IMR-90 (cell line): Measurements from ENCODE around the gene LRRC40. TPM values are rescaled to one million over a fixed set of nuclear protein-coding genes. Genes with fewer than 3 reads are reported as not detected.

ENCODE experiments used
- ATAC-seq: fragments of 200-7000 bp; cut with Tn5 transposase; 2 replicates; pipeline ENCODE4 v1.9.1; 2020; ENCODE audit warnings: low read depth, mild to moderate bottlenecking, moderate library complexity
- BruUV-seq: library from RNA; stranded (reverse); fragments of 400-500 nt; replicated peaks from 2 replicates; lab custom pipeline; 2021; lab: Mats Ljungman, UMichigan
- CTCF ChIA-PET: fragments of 300-600 bp; formaldehyde crosslinking; extraction: SDS; loops from one replicate; lab custom pipeline; 2021; ENCODE audit warnings: antibody characterized with exemption; lab: Yijun Ruan, JAX
- POLR2A ChIA-PET: fragments of 300-600 bp; sonication (Branson Sonifier 250); formaldehyde crosslinking; loops from one replicate; lab custom pipeline; 2022; ENCODE audit warnings: antibody characterized with exemption; ENCODE audit not compliant: unreplicated experiment; lab: Charles Lee
- DNase-seq: peaks from one replicate; pipeline ENCODE4 v3.0.0; 2013
- H2AFZ ChIP-seq: replicated peaks from 2 replicates; pipeline ENCODE3; 2013; ENCODE audit warnings: low read length, mild to moderate bottlenecking; ENCODE audit not compliant: poor library complexity
- H2AK5ac ChIP-seq: 2 replicates; pipeline ENCODE4 v1.6.1; 2013; ENCODE audit warnings: low read depth, low read length, inconsistent platforms
- H2AK9ac ChIP-seq: replicated peaks from 2 replicates; pipeline ENCODE3; 2013; ENCODE audit warnings: mild to moderate bottlenecking, low read depth, low read length, moderate library complexity; ENCODE audit not compliant: poor library complexity
- H2BK120ac ChIP-seq: 2 replicates; pipeline ENCODE4 v1.6.1; 2013; ENCODE audit warnings: low read depth, low read length, inconsistent platforms
- H2BK15ac ChIP-seq: 3 replicates; pipeline ENCODE4 v1.6.1; 2013; ENCODE audit warnings: low read depth, low read length, inconsistent platforms
- H2BK20ac ChIP-seq: 2 replicates; pipeline ENCODE4 v1.6.1; 2013; ENCODE audit warnings: low read depth, mild to moderate bottlenecking, inconsistent platforms, low read length, moderate library complexity
- H2BK5ac ChIP-seq: 2 replicates; pipeline ENCODE4 v1.6.1; 2013; ENCODE audit warnings: mild to moderate bottlenecking, low read depth, low read length, inconsistent platforms; ENCODE audit not compliant: poor library complexity, severe bottlenecking
- H3K14ac ChIP-seq: replicated peaks from 2 replicates; pipeline ENCODE4 v1.6.1; 2013; ENCODE audit warnings: low read depth, low read length, inconsistent platforms
- H3K18ac ChIP-seq: 2 replicates; pipeline ENCODE4 v1.6.1; 2013; ENCODE audit warnings: low read depth, low read length, control low read depth
- H3K23ac ChIP-seq: 2 replicates; pipeline ENCODE4 v1.6.1; 2013; ENCODE audit warnings: low read depth, low read length, inconsistent platforms
- H3K27ac ChIP-seq: 2 replicates; pipeline ENCODE4 v1.5.1; 2013; ENCODE audit warnings: mild to moderate bottlenecking, control low read depth, low read length; ENCODE audit not compliant: insufficient read depth
- H3K27me3 ChIP-seq: 2 replicates; pipeline ENCODE4 v1.6.1; 2013; ENCODE audit warnings: low read length; ENCODE audit not compliant: control insufficient read depth, insufficient read depth
- H3K36me3 ChIP-seq: 2 replicates; pipeline ENCODE4 v1.6.1; 2013; ENCODE audit warnings: low read length, mixed read lengths; ENCODE audit not compliant: control insufficient read depth, insufficient read depth
- H3K4ac ChIP-seq: 2 replicates; pipeline ENCODE4 v1.6.1; 2013; ENCODE audit warnings: low read depth, low read length, inconsistent platforms
- H3K4me1 ChIP-seq: 2 replicates; pipeline ENCODE4 v1.6.1; 2013; ENCODE audit warnings: low read length, mixed read lengths; ENCODE audit not compliant: control insufficient read depth, insufficient read depth
- H3K4me2 ChIP-seq: 2 replicates; pipeline ENCODE4 v1.6.1; 2013; ENCODE audit warnings: low read depth, mild to moderate bottlenecking, control low read depth, low read length, moderate library complexity
- H3K4me3 ChIP-seq: 2 replicates; pipeline ENCODE4 v1.5.1; 2013; ENCODE audit warnings: low read depth, mild to moderate bottlenecking, control low read depth, low read length, moderate library complexity; ENCODE audit not compliant: insufficient read depth
- H3K56ac ChIP-seq: 2 replicates; pipeline ENCODE4 v1.6.1; 2013; ENCODE audit warnings: low read length, inconsistent platforms; ENCODE audit not compliant: insufficient read depth; ENCODE audit errors: extremely low read depth
- H3K79me1 ChIP-seq, 2 experiments: 2 replicates each; pipeline ENCODE4 v1.6.1; 2013; ENCODE audit warnings: low read length in 2 of 2, inconsistent platforms in 1 of 2, low read depth in 1 of 2
- H3K9ac ChIP-seq: 2 replicates; pipeline ENCODE4 v1.6.1; 2013; ENCODE audit warnings: low read depth, low read length, control low read depth
- H3K9me1 ChIP-seq: 2 replicates; pipeline ENCODE4 v1.6.1; 2013; ENCODE audit warnings: low read length, inconsistent platforms; ENCODE audit not compliant: insufficient read depth
- H3K9me3 ChIP-seq: 2 replicates; pipeline ENCODE4 v1.6.1; 2013; ENCODE audit warnings: low read length; ENCODE audit not compliant: control insufficient read depth, insufficient read depth
- H4K20me1 ChIP-seq: 2 replicates; pipeline ENCODE4 v1.6.1; 2013; ENCODE audit warnings: low read length, inconsistent platforms; ENCODE audit not compliant: insufficient read depth
- H4K5ac ChIP-seq: 2 replicates; pipeline ENCODE4 v1.6.1; 2013; ENCODE audit warnings: mild to moderate bottlenecking, low read depth, low read length, control low read depth
- H4K8ac ChIP-seq, 2 experiments: 2 replicates each; pipeline ENCODE4 v1.6.1; 2013; ENCODE audit warnings: low read depth in 2 of 2, low read length in 2 of 2, control low read depth in 1 of 2, inconsistent platforms in 1 of 2
- H4K91ac ChIP-seq: 2 replicates; pipeline ENCODE4 v1.6.1; 2013; ENCODE audit warnings: low read depth, low read length, inconsistent platforms; ENCODE audit not compliant: insufficient read depth
- CTCF ChIP-seq: conservative IDR thresholded peaks from 2 replicates; pipeline ENCODE4 v1.5.1; 2012; ENCODE audit warnings: mild to moderate bottlenecking, low read depth, low read length, improper control_type of control experiment
- ELK1 ChIP-seq: fragments of 150-350 bp; IDR thresholded peaks from 2 replicates; pipeline ENCODE4 v1.6.1; 2016; ENCODE audit warnings: low read depth, mild to moderate bottlenecking, low read length, moderate library complexity, borderline replicate concordance
- FOS ChIP-seq: fragments of 150-350 bp; IDR thresholded peaks from 2 replicates; pipeline ENCODE4 v1.6.1; 2016; ENCODE audit warnings: low read depth, low read length
- MAFK ChIP-seq: IDR thresholded peaks from 2 replicates; pipeline ENCODE4 v1.6.1; 2012; ENCODE audit warnings: low read depth, low read length, improper control_type of control experiment
- RAD21 ChIP-seq: IDR thresholded peaks from 2 replicates; pipeline ENCODE4 v1.6.1; 2012; ENCODE audit warnings: low read length, improper control_type of control experiment
- SMC3 ChIP-seq: fragments of 150-350 bp; IDR thresholded peaks from 2 replicates; pipeline ENCODE4 v1.6.1; 2016; ENCODE audit warnings: low read depth, mild to moderate bottlenecking, antibody characterized with exemption, low read length, moderate library complexity
- dilution Hi-C: fragments of 300-500 bp; cut with HindIII; formaldehyde crosslinking; loops from one replicate; pipeline ENCODE4 v1.14.3; 2018; ENCODE audit warnings: low sequenced_read_pairs; ENCODE audit not compliant: unreplicated experiment
- in situ Hi-C: fragments of 300-500 bp; cut with MboI; formaldehyde crosslinking; loops from 3 replicates; pipeline ENCODE4 v1.14.3; 2019; ENCODE audit warnings: low sequenced_read_pairs, inconsistent platforms, mixed read lengths
- intact Hi-C: fragments of 100-400 bp; cut with micrococcal nuclease; formaldehyde crosslinking; loops from 2 replicates; pipeline ENCODE4 v1.10.0; 2022
- polyA plus RNA-seq, 3 experiments: library from polyadenylated mRNA; depleted of rRNA; stranded (reverse); fragments of >200 nt; gene quantifications; 2 replicates each; pipeline ENCODE4 v1.2.3, GENCODE V29; 2012; ENCODE audit warnings: low replicate concordance in 1 of 3
- total RNA-seq: library from RNA; depleted of rRNA; stranded (reverse); fragments of >200 nt; gene quantifications from 2 replicates; pipeline ENCODE4 v1.2.3, GENCODE V29; 2012

The LRRC40 gene
- total and polyA plus RNA-seq, 2 of the 4 experiments (the other 2 are of a cell fraction): 11.1 to 17.4 TPM

- no peak overlapping the region for H2BK120ac ChIP-seq
- no peak overlapping the region for H4K8ac ChIP-seq
- intact Hi-C loops (no loop called here), in situ Hi-C loops (no loop called here), dilution Hi-C loops (no loop called here)
- POLR2A ChIA-PET: no interaction called here
- CTCF ChIA-PET: interaction anchor here (1.2 kb wide), 1 partner anchor 25 kb away, joined by 3 read pairs; no protein-coding TSS in a partner anchor
- no peaks in the 10 kb centered on the region for H4K20me1 ChIP-seq
- no peak for TF ChIP-seq SMC3
- no peak for TF ChIP-seq ELK1
- no peak for TF ChIP-seq FOS
- no peak for TF ChIP-seq CTCF
- no peak for TF ChIP-seq RAD21
- TF ChIP-seq MAFK: no peak
- H2AK5ac ChIP-seq: no peak overlapping the region
- H3K36me3 ChIP-seq: no peaks in the 10 kb centered on the region
- H3K14ac ChIP-seq: no peak overlapping the region
- no peaks in the 10 kb centered on the region for H3K4me1 ChIP-seq
- H3K9me1 ChIP-seq: no peaks in the 10 kb centered on the region
- no peak overlapping the region for H3K9ac ChIP-seq
- no peaks in the 10 kb centered on the region for H3K9me3 ChIP-seq
- H3K23ac ChIP-seq: no peak overlapping the region
- no peak overlapping the region for H2BK15ac ChIP-seq
- no peak overlapping the region for H3K56ac ChIP-seq
- no peak overlapping the region for H2AFZ ChIP-seq
- H4K5ac ChIP-seq: no peak overlapping the region
- no TSS peak for BruUV-seq
- no peak overlapping the region for H3K4ac ChIP-seq
- H3K27ac ChIP-seq: no peak overlapping the region
- H2BK5ac ChIP-seq: no peak overlapping the region
- DNase-seq (no peak), ATAC-seq (no peak)
- no peak overlapping the region for H3K4me2 ChIP-seq
- H2BK20ac ChIP-seq: no peak overlapping the region
- no peak overlapping the region for H3K18ac ChIP-seq
- no peak overlapping the region for H2AK9ac ChIP-seq
- no peaks in the 10 kb centered on the region for H3K79me1 ChIP-seq
- H4K91ac ChIP-seq: no peak overlapping the region
- no peaks in the 10 kb centered on the region; the same call in 1 of the 2 replicates for H3K27me3 ChIP-seq
- H3K4me3 ChIP-seq: no peak overlapping the region
Observed at GRCh38 chr1:70117046-70117445, 88.3 kb downstream of the LRRC40 start.
